GM12878 (cell line): ENCODE measurements around the gene CNOT10.
A peak's percentile ranks its signal among the peaks of the same experiment; 100 is the strongest.

ENCODE experiments used
- CREB1 ChIP-seq: IDR thresholded peaks from 2 replicates; pipeline ENCODE4 v1.6.1; 2012; ENCODE audit warnings: low read depth, mild to moderate bottlenecking, inconsistent platforms
- CTCF ChIP-seq, 3 experiments: IDR thresholded peaks in 2 of 3; conservative IDR thresholded peaks in 1 of 3; 2 replicates each; pipeline ENCODE4 v1.5.1; 2011; ENCODE audit warnings: low read depth in 3 of 3, low read length in 3 of 3, mild to moderate bottlenecking in 3 of 3, control low read depth in 2 of 3, moderate library complexity in 2 of 3, inconsistent platforms in 1 of 3, mixed read lengths in 1 of 3; ENCODE audit not compliant: control insufficient read depth in 2 of 3, insufficient read depth in 1 of 3; ENCODE audit errors: extremely low read depth in 1 of 3
- EED ChIP-seq: sonication (generic); IDR thresholded peaks from 2 replicates; pipeline ENCODE4 v1.6.1; 2016; ENCODE audit warnings: antibody characterized with exemption, low read depth
- ETV6 ChIP-seq, 2 experiments: fragments of 450-650 bp in 1 of 2; IDR thresholded peaks in 1 of 2; conservative IDR thresholded peaks in 1 of 2; 2 replicates each; pipeline ENCODE4 v1.6.1; 2014; ENCODE audit warnings: antibody characterized with exemption in 1 of 2, borderline replicate concordance in 1 of 2, low read depth in 1 of 2, mild to moderate bottlenecking in 1 of 2, moderate library complexity in 1 of 2
- MAX ChIP-seq: IDR thresholded peaks from 2 replicates; pipeline ENCODE4 v1.6.1; 2012; ENCODE audit warnings: low read depth, low read length, improper control_type of control experiment
- POLR2A ChIP-seq: IDR thresholded peaks from 2 replicates; pipeline ENCODE4 v1.6.1; 2011; ENCODE audit warnings: low read depth, mild to moderate bottlenecking, low read length
- SIN3A ChIP-seq: IDR thresholded peaks from 2 replicates; pipeline ENCODE4 v1.6.1; 2012; ENCODE audit warnings: low read depth, low read length, improper control_type of control experiment
- SKIL ChIP-seq: fragments of 450-650 bp; IDR thresholded peaks from 2 replicates; pipeline ENCODE4 v1.6.1; 2017; ENCODE audit warnings: mild to moderate bottlenecking, low read depth, inconsistent platforms; ENCODE audit not compliant: poor library complexity, severe bottlenecking
- SPI1 ChIP-seq: IDR thresholded peaks from 2 replicates; pipeline ENCODE4 v1.6.1; 2011; ENCODE audit warnings: low read depth, mild to moderate bottlenecking, low read length, moderate library complexity, borderline replicate concordance; ENCODE audit not compliant: insufficient read depth
- ZNF384 ChIP-seq: IDR thresholded peaks from 2 replicates; pipeline ENCODE4 v1.6.1; 2012; ENCODE audit warnings: low read depth, mild to moderate bottlenecking, low read length, improper control_type of control experiment, borderline replicate concordance

DNA sequence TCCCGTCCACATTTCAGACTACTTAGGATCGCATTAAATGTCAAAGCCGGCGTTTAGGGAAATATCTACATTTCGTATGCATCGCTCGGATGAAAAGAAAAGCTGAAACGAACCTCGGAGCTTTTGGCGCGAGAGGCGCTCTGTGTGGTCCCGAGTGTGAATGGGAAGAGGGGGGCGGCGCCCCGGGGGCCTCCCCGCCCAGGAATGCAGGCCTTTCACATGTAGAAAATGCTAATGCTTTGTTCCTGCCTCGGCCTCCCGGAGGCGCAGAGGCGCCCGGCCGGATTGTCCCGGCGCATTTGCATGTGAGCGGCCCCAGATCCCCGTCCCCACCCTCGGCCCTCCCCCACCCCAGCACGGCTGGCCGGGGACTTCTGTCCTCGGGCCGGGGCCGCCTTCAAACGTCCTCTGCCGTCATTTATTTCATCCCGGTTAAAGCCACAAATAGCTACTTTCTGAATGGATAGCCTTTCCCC is 95.8 kb downstream of the CNOT10 start:
- TF ChIP-seq CTCF (IDR thresholded peaks at IDR 0.05 in 2 of 3, conservative IDR thresholded peaks at IDR 0.05 in 1 of 3; ENCODE audit: control insufficient read depth in 2 of 3, extremely low read depth in 1 of 3, insufficient read depth in 1 of 3, low read depth in 3 of 3, low read length in 3 of 3) = peak in 1 of 3 experiments; percentile 16; a peak in 2 of 6 replicates
- no peak for TF ChIP-seq ZNF384
- no peak for TF ChIP-seq POLR2A
- no peak for TF ChIP-seq ETV6 (conservative IDR thresholded peaks at IDR 0.05 in 1 of 2, IDR thresholded peaks at IDR 0.05 in 1 of 2; ENCODE audit: borderline replicate concordance in 1 of 2, low read depth in 1 of 2)
- no peak for TF ChIP-seq SKIL
- no peak for TF ChIP-seq SPI1
- TF ChIP-seq MAX = no peak
- no peak for TF ChIP-seq CREB1
- TF ChIP-seq SIN3A = no peak
- TF ChIP-seq EED = no peak
